Measurements from ENCODE around the gene AKT3. TPM values are rescaled to one million over a fixed set of nuclear protein-coding genes. Genes with fewer than 3 reads are reported as not detected.

The AKT3 gene
- total and polyA plus RNA-seq, 11 donors = 3.2 to 27.9 (median 16.6) TPM

GRCh38 chr1:243474136-243474881 lies 375.7 kb downstream of the AKT3 start:
- Histone ChIP-seq H3K27ac (peak overlapping the region in 2 of 12 donors; percentile 28 to 77), H3K4me3 (peak overlapping the region in 7 of 12 donors; percentile 36 to 57 (median 50)), H3K4me1 (peaks cover 0 to 23% (median 7%) of the 10 kb centered on the region in 12 donors), H3K9me3 (no peaks in the 10 kb centered on the region), H3K27me3 (no peaks in the 10 kb centered on the region), H3K36me3 (no peaks in the 10 kb centered on the region)
- no peak for TF ChIP-seq CTCF (IDR thresholded peaks at IDR 0.05)
- ATAC-seq (peak in 1 of 4 donors; percentile 24), DNase-seq (no peak)
- 83 to 91% (median 87%) methylated on average over 28 to 55 of the region's 55 CpGs for WGBS, 4 donors
- intact Hi-C loops (cut with DNase I) = loop anchor here in 1 of 10 donors (10.0 kb wide), 1 partner anchor 270 kb away; no protein-coding TSS in a partner anchor

GRCh38 chr1:243473227-243474135 lies 376.6 kb downstream of the AKT3 start:
- TF ChIP-seq POLR2A (IDR thresholded peaks at IDR 0.05) (no peak), CTCF (IDR thresholded peaks at IDR 0.05) (no peak)
- no peaks in the 10 kb centered on the region for H3K27me3 ChIP-seq
- WGBS, 4 donors = 31 to 38% (median 36%) methylated on average over 12 of the region's 12 CpGs
- peak overlapping the region in 3 of 12 donors; percentile 17 to 77 (median 28) for H3K27ac ChIP-seq
- H3K9me3 ChIP-seq = no peaks in the 10 kb centered on the region
- peak overlapping the region in 10 of 12 donors; percentile 10 to 57 (median 45) for H3K4me3 ChIP-seq
- peaks cover 0 to 23% (median 7%) of the 10 kb centered on the region in 12 donors for H3K4me1 ChIP-seq
- H3K36me3 ChIP-seq = no peaks in the 10 kb centered on the region
- DNase-seq = no peak
- ATAC-seq = peak in 3 of 4 donors; percentile 17 to 31 (median 29)
- intact Hi-C loops (cut with DNase I) = loop anchor here in 1 of 10 donors (10.0 kb wide), 1 partner anchor 271 kb away; no protein-coding TSS in a partner anchor

GRCh38 chr1:243471754-243472745 lies 378.0 kb downstream of the AKT3 start:
- Histone ChIP-seq H3K36me3 (peaks cover 0 to 5% (median 0%) of the 10 kb centered on the region in 9 donors), H3K27ac (peak overlapping the region in 1 of 12 donors; percentile 23), H3K4me3 (no peak overlapping the region), H3K27me3 (no peaks in the 10 kb centered on the region), H3K4me1 (peaks cover 0 to 23% (median 7%) of the 10 kb centered on the region in 12 donors), H3K9me3 (no peaks in the 10 kb centered on the region)
- intact Hi-C loops (cut with DNase I) = loop anchor here in 1 of 10 donors (10.0 kb wide), 1 partner anchor 273 kb away; no protein-coding TSS in a partner anchor
- DNase-seq = no peak
- peak in 1 of 4 donors; percentile 41 for ATAC-seq
- no peak for TF ChIP-seq POLR2A (IDR thresholded peaks at IDR 0.05)
- 71 to 86% (median 77%) methylated on average over 3 of the region's 3 CpGs for WGBS, 4 donors

Measured in heart left ventricle (tissue), 16 donors.